Measurements from ENCODE around the gene STK31. TPM values are rescaled to one million over a fixed set of nuclear protein-coding genes. Genes with fewer than 3 reads are reported as not detected.

Gene STK31
- total RNA-seq, 4 donors from 2014 or later, result 0.17 to 1.6 (median 0.52) TPM

- TF ChIP-seq CTCF (IDR thresholded peaks at IDR 0.05; ENCODE audit: low read depth), result no peak
Measured at GRCh38 chr7:23791721-23792120, 81.7 kb downstream of the STK31 start.

GRCh38 chr7:23802720-23803397, 92.8 kb downstream of the STK31 start:
- TF ChIP-seq CTCF (IDR thresholded peaks at IDR 0.05; ENCODE audit: low read depth), result no peak

- no peak for TF ChIP-seq CTCF (IDR thresholded peaks at IDR 0.05; ENCODE audit: low read depth)
Measured at GRCh38 chr7:23804707-23805106, 94.7 kb downstream of the STK31 start.

- no peak for TF ChIP-seq CTCF (IDR thresholded peaks at IDR 0.05; ENCODE audit: low read depth)
Measured at GRCh38 chr7:23808421-23808820, 98.4 kb downstream of the STK31 start.

GRCh38 chr7:23810099-23810498, 100.1 kb downstream of the STK31 start:
- no peak for TF ChIP-seq CTCF (IDR thresholded peaks at IDR 0.05; ENCODE audit: low read depth)

- TF ChIP-seq CTCF (IDR thresholded peaks at IDR 0.05; ENCODE audit: low read depth), result no peak
Measured at GRCh38 chr7:23811540-23811939, 101.5 kb downstream of the STK31 start.

- TF ChIP-seq CTCF (IDR thresholded peaks at IDR 0.05; ENCODE audit: low read depth), result no peak
Measured at GRCh38 chr7:23833405-23833804, 123.4 kb downstream of the STK31 start.

Measured in subcutaneous adipose tissue (tissue), 4 donors.